Spinal cord (tissue), 10 donors: Measurements from ENCODE around the gene CACNA1B. TPM values are rescaled to one million over a fixed set of nuclear protein-coding genes. Genes with fewer than 3 reads are reported as not detected.

Experiments used
- DNase-seq, 6 donors: peaks; one replicate each; pipeline versions ENCODE4 v3.0.0 to v3.0.0-alpha.2; 2013 to 2015; ENCODE audit warnings: low spot score in 6 of 6, low read depth in 4 of 6
- H3K27ac ChIP-seq: one replicate; pipeline ENCODE4 v1.5.1; 2013; ENCODE audit warnings: low read depth, low read length, control low read depth
- H3K27me3 ChIP-seq: one replicate; pipeline ENCODE4 v1.6.1; 2013; ENCODE audit warnings: low read length; ENCODE audit not compliant: control insufficient read depth, insufficient read depth
- H3K36me3 ChIP-seq: one replicate; pipeline ENCODE4 v1.6.1; 2013; ENCODE audit warnings: low read length; ENCODE audit not compliant: control insufficient read depth, insufficient read depth
- H3K4me1 ChIP-seq: one replicate; pipeline ENCODE4 v1.6.1; 2013; ENCODE audit warnings: low read length; ENCODE audit not compliant: control insufficient read depth, insufficient read depth
- H3K4me3 ChIP-seq: one replicate; pipeline ENCODE4 v1.5.1; 2013; ENCODE audit warnings: low read depth, low read length, control low read depth
- H3K9me3 ChIP-seq: one replicate; pipeline ENCODE4 v1.6.1; 2013; ENCODE audit warnings: low read length; ENCODE audit not compliant: control insufficient read depth, insufficient read depth
- WGBS: methylation state at CpG from one replicate; pipeline ENCODE4 v1.1.5; 2013; ENCODE audit warnings: missing lambda C conversion rate; ENCODE audit not compliant: insufficient coverage; 5-methylcytosine and 5-hydroxymethylcytosine counted together
- polyA plus RNA-seq, 2 donors: library from polyadenylated mRNA; unstranded; fragments of 120-200 nt; gene quantifications; one replicate each; pipeline ENCODE4 v1.2.1, GENCODE V29; 2013; ENCODE audit not compliant: insufficient read length in 2 of 2
- total RNA-seq, 2 donors: library from RNA; depleted of rRNA in 1 of 2; stranded (reverse); fragments of 120-200 nt in 1 of 2; fragments of >200 nt in 1 of 2; gene quantifications; one replicate each; pipeline versions ENCODE4 v1.2.3 to v1.2.4, GENCODE V29; 2013 to 2014
- donor health status: healthy.

The CACNA1B gene
- total and polyA plus RNA-seq, 4 donors, result 6.2 to 24.6 (median 19.6) TPM

- Histone ChIP-seq H3K36me3 (peaks cover 70% of the 10 kb centered on the region), H3K27ac (no peak overlapping the region), H3K4me3 (no peak overlapping the region), H3K9me3 (no peaks in the 10 kb centered on the region), H3K27me3 (no peaks in the 10 kb centered on the region), H3K4me1 (peaks cover 7% of the 10 kb centered on the region)
- 86% methylated on average over 10 of the region's 15 CpGs for WGBS
- no peak for DNase-seq
Observed at GRCh38 chr9:137956688-137957385, 79.3 kb downstream of the CACNA1B start.

GRCh38 chr9:137959641-137960411 is 82.2 kb downstream of the CACNA1B start:
- no peak for DNase-seq
- H3K4me1 ChIP-seq, result peaks cover 1% of the 10 kb centered on the region
- no peak overlapping the region for H3K27ac ChIP-seq
- no peaks in the 10 kb centered on the region for H3K9me3 ChIP-seq
- no peak overlapping the region for H3K4me3 ChIP-seq
- no peaks in the 10 kb centered on the region for H3K27me3 ChIP-seq
- WGBS, result 87% methylated on average over 23 of the region's 36 CpGs
- H3K36me3 ChIP-seq, result peaks cover 41% of the 10 kb centered on the region

GRCh38 chr9:137960496-137960895 is 82.9 kb downstream of the CACNA1B start:
- no peaks in the 10 kb centered on the region for H3K9me3 ChIP-seq
- no peak overlapping the region for H3K27ac ChIP-seq
- 72% methylated on average over 10 of the region's 11 CpGs for WGBS
- H3K4me1 ChIP-seq, result no peaks in the 10 kb centered on the region
- no peak for DNase-seq
- no peak overlapping the region for H3K4me3 ChIP-seq
- H3K36me3 ChIP-seq, result peaks cover 38% of the 10 kb centered on the region
- H3K27me3 ChIP-seq, result no peaks in the 10 kb centered on the region

- H3K27me3 ChIP-seq, result no peaks in the 10 kb centered on the region
- no peak overlapping the region for H3K4me3 ChIP-seq
- H3K4me1 ChIP-seq, result no peaks in the 10 kb centered on the region
- H3K27ac ChIP-seq, result no peak overlapping the region
- H3K36me3 ChIP-seq, result peaks cover 18% of the 10 kb centered on the region
- no CpG with 5 or more reads among the region's 6 CpGs for WGBS
- DNase-seq, result no peak
- H3K9me3 ChIP-seq, result no peaks in the 10 kb centered on the region
Observed at GRCh38 chr9:137963525-137963924, 85.9 kb downstream of the CACNA1B start.

GRCh38 chr9:137965177-137965795 is 87.7 kb downstream of the CACNA1B start:
- H3K4me3 ChIP-seq, result no peak overlapping the region
- H3K4me1 ChIP-seq, result peaks cover 3% of the 10 kb centered on the region
- no peaks in the 10 kb centered on the region for H3K9me3 ChIP-seq
- 93% methylated on average over 3 of the region's 9 CpGs for WGBS
- H3K36me3 ChIP-seq, result peaks cover 17% of the 10 kb centered on the region
- H3K27ac ChIP-seq, result no peak overlapping the region
- no peaks in the 10 kb centered on the region for H3K27me3 ChIP-seq
- no peak for DNase-seq

- DNase-seq, result no peak
- WGBS, result 69% methylated on average over 13 of the region's 17 CpGs
Observed at GRCh38 chr9:137967280-137967953, 89.8 kb downstream of the CACNA1B start.

GRCh38 chr9:137968235-137968634 is 90.7 kb downstream of the CACNA1B start:
- Histone ChIP-seq H3K36me3 (peaks cover 38% of the 10 kb centered on the region), H3K4me3 (no peak overlapping the region), H3K27me3 (no peaks in the 10 kb centered on the region), H3K9me3 (no peaks in the 10 kb centered on the region), H3K27ac (no peak overlapping the region), H3K4me1 (peaks cover 3% of the 10 kb centered on the region)
- no peak for DNase-seq
- 68% methylated on average over 10 of the region's 10 CpGs for WGBS

More at GRCh38 chr9:137967280-137967953, 89.8 kb downstream of the CACNA1B start:
- no peak overlapping the region for H3K4me3 ChIP-seq
- no peak overlapping the region for H3K27ac ChIP-seq
- H3K4me1 ChIP-seq, result peaks cover 3% of the 10 kb centered on the region
- H3K36me3 ChIP-seq, result peaks cover 30% of the 10 kb centered on the region
- no peaks in the 10 kb centered on the region for H3K9me3 ChIP-seq
- H3K27me3 ChIP-seq, result no peaks in the 10 kb centered on the region

- no peak for DNase-seq
- H3K9me3 ChIP-seq, result no peaks in the 10 kb centered on the region
- H3K36me3 ChIP-seq, result peaks cover 44% of the 10 kb centered on the region
- peaks cover 3% of the 10 kb centered on the region for H3K4me1 ChIP-seq
- H3K4me3 ChIP-seq, result no peak overlapping the region
- WGBS, result 88% methylated on average over 8 of the region's 8 CpGs
- no peak overlapping the region for H3K27ac ChIP-seq
- no peaks in the 10 kb centered on the region for H3K27me3 ChIP-seq
Observed at GRCh38 chr9:137969008-137969407, 91.4 kb downstream of the CACNA1B start.

GRCh38 chr9:137969685-137970084 is 92.1 kb downstream of the CACNA1B start:
- DNase-seq, result no peak
- no peaks in the 10 kb centered on the region for H3K27me3 ChIP-seq
- H3K36me3 ChIP-seq, result peaks cover 51% of the 10 kb centered on the region
- no peak overlapping the region for H3K27ac ChIP-seq
- 62% methylated on average over 3 of the region's 3 CpGs for WGBS
- peaks cover 3% of the 10 kb centered on the region for H3K4me1 ChIP-seq
- no peak overlapping the region for H3K4me3 ChIP-seq
- no peaks in the 10 kb centered on the region for H3K9me3 ChIP-seq
